Measurements from ENCODE around the gene SLC4A4. TPM values are rescaled to one million over a fixed set of nuclear protein-coding genes. Genes with fewer than 3 reads are reported as not detected.

SLC4A4 gene
- total RNA-seq, 1 donor: 13.0 TPM

DNA sequence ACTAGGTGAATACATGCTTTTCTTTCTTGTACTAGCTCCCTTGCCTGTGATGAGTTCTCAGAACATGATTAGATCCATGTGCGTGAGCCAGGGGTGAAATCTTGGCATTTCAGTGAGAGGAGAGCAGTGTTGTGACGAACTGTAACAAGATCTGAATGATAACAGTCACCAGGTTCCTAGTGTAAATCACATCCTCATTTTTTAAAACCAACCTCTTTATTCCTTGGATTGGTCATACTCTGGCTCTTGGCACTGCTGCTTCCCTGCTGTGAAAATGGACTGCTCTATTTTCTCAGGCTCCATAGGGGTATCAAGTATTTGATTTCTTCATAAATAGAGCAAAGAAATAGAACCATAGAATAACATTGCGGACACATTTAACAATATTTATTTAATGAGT, 206.3 kb downstream of the SLC4A4 start:
- TF ChIP-seq, protein P1, sequence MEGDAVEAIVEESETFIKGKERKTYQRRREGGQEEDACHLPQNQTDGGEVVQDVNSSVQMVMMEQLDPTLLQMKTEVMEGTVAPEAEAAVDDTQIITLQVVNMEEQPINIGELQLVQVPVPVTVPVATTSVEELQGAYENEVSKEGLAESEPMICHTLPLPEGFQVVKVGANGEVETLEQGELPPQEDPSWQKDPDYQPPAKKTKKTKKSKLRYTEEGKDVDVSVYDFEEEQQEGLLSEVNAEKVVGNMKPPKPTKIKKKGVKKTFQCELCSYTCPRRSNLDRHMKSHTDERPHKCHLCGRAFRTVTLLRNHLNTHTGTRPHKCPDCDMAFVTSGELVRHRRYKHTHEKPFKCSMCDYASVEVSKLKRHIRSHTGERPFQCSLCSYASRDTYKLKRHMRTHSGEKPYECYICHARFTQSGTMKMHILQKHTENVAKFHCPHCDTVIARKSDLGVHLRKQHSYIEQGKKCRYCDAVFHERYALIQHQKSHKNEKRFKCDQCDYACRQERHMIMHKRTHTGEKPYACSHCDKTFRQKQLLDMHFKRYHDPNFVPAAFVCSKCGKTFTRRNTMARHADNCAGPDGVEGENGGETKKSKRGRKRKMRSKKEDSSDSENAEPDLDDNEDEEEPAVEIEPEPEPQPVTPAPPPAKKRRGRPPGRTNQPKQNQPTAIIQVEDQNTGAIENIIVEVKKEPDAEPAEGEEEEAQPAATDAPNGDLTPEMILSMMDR (IDR thresholded peaks at IDR 0.05; ENCODE audit: extremely low read depth, low read depth, low read length): no peak
- Histone ChIP-seq H2AFZ (ENCODE audit: low read length) (no peak overlapping the region), H4K20me1 (ENCODE audit: insufficient read depth, low read length) (no peaks in the 10 kb centered on the region), H3K9me3 (ENCODE audit: low read depth, low read length) (no peaks in the 10 kb centered on the region), H3K36me3 (ENCODE audit: insufficient read depth, low read length) (peaks cover 8% of the 10 kb centered on the region), H3K27ac (ENCODE audit: low read depth, low read length) (peak overlapping the region; percentile 83), H3K27me3 (ENCODE audit: insufficient read depth, low read length) (no peaks in the 10 kb centered on the region), H3K4me1 (ENCODE audit: insufficient read depth, low read length) (peaks cover 29% of the 10 kb centered on the region), H3K4me3 (ENCODE audit: insufficient read depth, low read length) (no peak overlapping the region), H3K79me2 (ENCODE audit: insufficient read depth, low read length) (no peaks in the 10 kb centered on the region), H3K4me2 (ENCODE audit: insufficient read depth, low read length) (peak overlapping the region; percentile 3)
- DNase-seq (ENCODE audit: insufficient read length, low spot score, missing footprints): peak; percentile 42

DNA sequence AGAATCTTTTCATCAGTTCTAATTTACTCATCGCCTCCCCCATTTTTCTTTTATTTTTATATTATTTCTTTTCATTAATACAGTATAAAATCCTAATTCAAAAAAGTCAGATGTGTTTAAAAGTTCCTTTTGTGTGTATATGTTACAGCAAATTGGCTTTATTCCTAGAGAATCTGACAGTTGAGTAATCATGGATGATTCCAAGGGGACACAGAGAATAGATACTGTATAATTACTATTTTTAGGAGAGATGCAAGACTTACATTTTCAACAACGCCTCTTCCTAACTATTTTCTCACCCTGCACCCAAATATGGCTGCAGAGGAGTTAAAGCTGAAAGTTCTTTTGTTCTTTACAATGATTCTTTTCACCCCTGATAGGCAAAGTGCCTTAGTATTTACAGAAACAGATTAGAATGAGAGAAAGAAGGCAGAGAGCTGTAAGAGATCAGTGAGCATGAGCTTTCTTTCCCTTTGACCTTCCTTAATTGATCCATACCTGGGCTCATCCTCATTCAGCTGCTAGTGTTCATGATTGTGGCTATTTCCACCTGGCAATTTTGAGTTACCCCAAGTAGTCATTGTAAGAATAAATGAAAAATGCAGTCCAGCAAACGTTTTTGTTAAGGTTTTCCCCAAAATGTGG, 210.8 kb downstream of the SLC4A4 start:
- H3K36me3 ChIP-seq (ENCODE audit: insufficient read depth, low read length): peaks cover 8% of the 10 kb centered on the region
- H2AFZ ChIP-seq (ENCODE audit: low read length): no peak overlapping the region
- peaks cover 36% of the 10 kb centered on the region for H3K4me1 ChIP-seq (ENCODE audit: insufficient read depth, low read length)
- no peaks in the 10 kb centered on the region for H4K20me1 ChIP-seq (ENCODE audit: insufficient read depth, low read length)
- TF ChIP-seq, protein P1 (IDR thresholded peaks at IDR 0.05; ENCODE audit: extremely low read depth, low read depth, low read length): no peak
- H3K27me3 ChIP-seq (ENCODE audit: insufficient read depth, low read length): no peaks in the 10 kb centered on the region
- H3K79me2 ChIP-seq (ENCODE audit: insufficient read depth, low read length): no peaks in the 10 kb centered on the region
- H3K9me3 ChIP-seq (ENCODE audit: low read depth, low read length): no peaks in the 10 kb centered on the region
- peak overlapping the region; percentile 3 for H3K4me2 ChIP-seq (ENCODE audit: insufficient read depth, low read length)
- DNase-seq (ENCODE audit: insufficient read length, low spot score, missing footprints): no peak
- no peak overlapping the region for H3K4me3 ChIP-seq (ENCODE audit: insufficient read depth, low read length)
- peak overlapping the region; percentile 44 for H3K27ac ChIP-seq (ENCODE audit: low read depth, low read length)

DNA sequence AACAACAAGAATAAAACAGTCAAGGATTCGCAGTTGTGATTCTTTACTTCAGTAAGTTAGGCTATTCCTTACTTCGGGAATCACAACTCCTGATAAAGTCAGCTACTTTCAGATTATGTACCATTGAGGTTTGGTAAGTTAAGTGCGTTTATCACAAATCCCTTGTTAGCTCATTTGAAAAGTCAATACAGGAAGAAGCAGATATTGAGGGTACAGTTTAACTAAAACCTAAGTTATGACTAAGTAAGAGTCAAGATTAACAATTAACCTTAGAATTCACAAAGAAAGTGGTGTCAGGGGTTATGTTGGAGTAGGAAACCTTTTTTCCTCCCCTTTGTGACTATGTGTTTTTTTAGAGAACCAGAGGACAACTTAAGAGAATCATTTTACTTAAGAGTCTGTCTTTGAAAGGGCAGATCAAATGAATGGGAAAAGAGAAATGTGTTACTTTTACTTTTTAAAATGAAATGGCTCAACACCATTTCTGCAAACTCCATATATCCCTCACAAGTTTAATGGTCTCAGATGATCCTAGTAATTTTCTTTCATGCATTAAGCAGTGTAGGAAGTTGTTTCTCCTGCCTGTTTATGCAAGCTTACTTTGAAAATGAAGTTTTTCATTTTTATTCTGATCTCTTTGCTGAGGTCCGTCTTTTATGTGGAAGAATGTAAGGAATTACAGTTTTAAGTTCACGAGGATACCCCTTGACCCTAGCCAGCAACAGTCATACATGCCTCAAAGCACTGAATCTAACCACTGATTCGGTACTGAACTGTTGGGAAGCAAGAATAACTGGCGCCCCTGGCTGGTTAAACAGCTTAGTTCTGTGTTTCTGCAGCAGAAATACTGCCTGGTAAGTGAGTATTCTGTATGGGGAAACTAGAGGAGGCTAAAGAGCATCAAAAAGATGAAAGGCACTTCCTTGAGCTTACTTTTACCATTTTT, 211.7 kb downstream of the SLC4A4 start:
- DNase-seq (ENCODE audit: insufficient read length, low spot score, missing footprints): peak; percentile 74
- H3K27me3 ChIP-seq (ENCODE audit: insufficient read depth, low read length): no peaks in the 10 kb centered on the region
- H3K27ac ChIP-seq (ENCODE audit: low read depth, low read length): peak overlapping the region; percentile 44
- no peak overlapping the region for H3K4me3 ChIP-seq (ENCODE audit: insufficient read depth, low read length)
- peaks cover 28% of the 10 kb centered on the region for H3K4me1 ChIP-seq (ENCODE audit: insufficient read depth, low read length)
- H3K4me2 ChIP-seq (ENCODE audit: insufficient read depth, low read length): peak overlapping the region; percentile 33
- H3K36me3 ChIP-seq (ENCODE audit: insufficient read depth, low read length): peaks cover 15% of the 10 kb centered on the region
- TF ChIP-seq, protein P1 (IDR thresholded peaks at IDR 0.05; ENCODE audit: extremely low read depth, low read depth, low read length): peak; percentile 48
- H3K79me2 ChIP-seq (ENCODE audit: insufficient read depth, low read length): no peaks in the 10 kb centered on the region
- no peak overlapping the region for H2AFZ ChIP-seq (ENCODE audit: low read length)
- no peaks in the 10 kb centered on the region for H3K9me3 ChIP-seq (ENCODE audit: low read depth, low read length)
- no peaks in the 10 kb centered on the region for H4K20me1 ChIP-seq (ENCODE audit: insufficient read depth, low read length)

DNA sequence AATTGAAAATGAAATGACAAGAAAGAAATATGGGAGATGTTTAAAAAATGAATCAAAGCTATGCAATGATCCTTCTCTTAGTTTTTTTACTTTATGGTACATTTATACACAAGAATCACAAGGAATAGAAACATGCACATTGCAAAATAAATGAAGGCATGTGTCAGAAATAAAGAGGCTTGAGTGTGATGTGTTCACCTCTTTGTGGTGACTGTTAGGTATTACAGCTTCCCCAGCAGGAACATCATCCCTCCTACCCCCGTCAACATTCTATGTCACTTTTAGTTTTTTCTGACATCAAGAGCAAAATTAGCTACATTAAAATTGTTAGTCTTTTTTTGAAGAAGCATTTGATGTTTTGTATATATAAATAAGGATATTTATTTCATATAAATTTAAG, 214.8 kb downstream of the SLC4A4 start:
- H2AFZ ChIP-seq (ENCODE audit: low read length): no peak overlapping the region
- H3K36me3 ChIP-seq (ENCODE audit: insufficient read depth, low read length): peaks cover 19% of the 10 kb centered on the region
- peak; percentile 82 for DNase-seq (ENCODE audit: insufficient read length, low spot score, missing footprints)
- peaks cover 22% of the 10 kb centered on the region for H3K4me1 ChIP-seq (ENCODE audit: insufficient read depth, low read length)
- TF ChIP-seq, protein P1 (IDR thresholded peaks at IDR 0.05; ENCODE audit: extremely low read depth, low read depth, low read length): peak; percentile 73
- H3K27me3 ChIP-seq (ENCODE audit: insufficient read depth, low read length): no peaks in the 10 kb centered on the region
- no peak overlapping the region for H3K27ac ChIP-seq (ENCODE audit: low read depth, low read length)
- no peak overlapping the region for H3K4me2 ChIP-seq (ENCODE audit: insufficient read depth, low read length)
- H3K9me3 ChIP-seq (ENCODE audit: low read depth, low read length): no peaks in the 10 kb centered on the region
- H4K20me1 ChIP-seq (ENCODE audit: insufficient read depth, low read length): no peaks in the 10 kb centered on the region
- H3K4me3 ChIP-seq (ENCODE audit: insufficient read depth, low read length): no peak overlapping the region
- H3K79me2 ChIP-seq (ENCODE audit: insufficient read depth, low read length): no peaks in the 10 kb centered on the region
